ENCODE measurements around the gene CBX7.
"Not testable (repeated sequence)": the region's sequence is repeated elsewhere in the genome, so short reads cannot be mapped to it uniquely, and the experiment has no call there.

The CBX7 gene

DNA sequence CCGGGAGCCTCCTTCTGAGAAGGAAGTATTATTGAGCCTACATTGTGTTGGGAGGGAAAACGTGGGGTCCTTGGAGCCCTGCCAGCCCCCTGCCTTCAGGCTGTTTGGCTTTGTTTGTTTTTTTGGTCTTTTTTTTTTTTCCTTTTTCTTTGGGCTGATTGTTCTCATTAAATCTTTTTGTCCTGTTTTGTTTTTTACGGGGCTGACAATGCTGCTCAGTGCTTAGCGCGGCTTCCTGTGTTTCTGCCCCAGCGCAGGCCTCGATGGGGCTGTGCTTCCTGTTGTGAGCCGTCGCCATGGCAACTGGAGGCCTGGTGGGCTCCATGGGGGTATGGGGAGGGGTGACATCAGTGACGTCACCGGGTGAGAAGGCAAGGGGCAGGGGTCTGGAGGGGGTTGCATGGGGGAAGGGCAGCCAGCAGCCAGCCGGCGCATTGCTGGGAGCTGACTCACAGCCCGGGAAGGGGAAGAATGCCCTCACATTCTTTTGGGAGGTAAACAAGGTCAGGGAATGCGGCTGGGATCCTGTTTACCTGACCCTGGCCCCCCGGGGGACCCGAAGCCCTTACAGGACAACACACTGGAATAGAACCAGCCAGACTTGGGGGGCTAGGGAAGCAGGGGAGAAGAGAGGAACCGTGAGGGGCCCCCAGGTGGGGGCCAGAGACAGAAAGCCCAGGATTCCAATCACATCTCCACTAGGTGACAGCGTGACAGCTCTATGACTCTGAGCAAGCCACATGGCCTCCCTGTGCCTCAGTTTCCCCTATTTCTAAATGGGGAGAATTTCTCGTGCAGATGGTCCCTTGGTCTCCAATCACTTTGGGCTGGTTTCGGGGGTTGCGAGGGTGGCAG lies 22.2 kb upstream of the CBX7 start:
- peak; percentile 80 for DNase-seq (ENCODE audit: low spot score)

DNA sequence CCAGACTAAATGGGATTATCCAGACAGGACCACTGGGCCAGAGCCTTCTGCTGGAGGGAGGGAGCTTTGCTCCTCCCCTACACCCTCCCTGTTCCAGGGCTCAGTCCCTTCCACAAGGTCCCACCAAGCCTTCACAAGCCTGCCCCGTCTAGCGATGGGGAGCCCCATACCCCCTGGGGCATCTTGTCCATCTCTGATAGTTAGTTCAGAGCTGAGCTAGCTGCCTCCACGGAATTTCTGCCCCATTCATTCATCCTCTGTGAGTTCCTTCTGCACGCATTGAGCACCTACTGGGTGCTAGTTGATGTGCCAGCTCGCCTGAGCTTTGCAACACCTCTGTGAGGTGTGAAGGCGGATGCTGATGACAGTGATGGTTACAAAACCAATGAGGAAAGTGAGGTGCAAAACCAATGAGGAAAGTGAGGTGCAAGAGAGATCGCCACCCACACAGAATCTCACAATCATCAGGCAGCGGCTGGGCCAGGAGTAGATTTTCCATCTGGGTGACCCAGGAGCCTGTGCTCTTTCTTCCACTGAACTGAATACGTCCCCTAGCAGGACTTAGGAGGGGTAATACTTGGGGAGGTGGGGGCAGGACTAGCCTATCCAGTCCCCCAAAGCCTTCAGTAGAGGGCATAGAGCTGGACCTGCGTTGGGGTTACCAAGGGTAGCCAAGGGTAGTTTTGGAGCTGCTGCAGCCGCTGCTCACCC lies 21.5 kb upstream of the CBX7 start:
- DNase-seq (ENCODE audit: low spot score), result peak; percentile 63

DNA sequence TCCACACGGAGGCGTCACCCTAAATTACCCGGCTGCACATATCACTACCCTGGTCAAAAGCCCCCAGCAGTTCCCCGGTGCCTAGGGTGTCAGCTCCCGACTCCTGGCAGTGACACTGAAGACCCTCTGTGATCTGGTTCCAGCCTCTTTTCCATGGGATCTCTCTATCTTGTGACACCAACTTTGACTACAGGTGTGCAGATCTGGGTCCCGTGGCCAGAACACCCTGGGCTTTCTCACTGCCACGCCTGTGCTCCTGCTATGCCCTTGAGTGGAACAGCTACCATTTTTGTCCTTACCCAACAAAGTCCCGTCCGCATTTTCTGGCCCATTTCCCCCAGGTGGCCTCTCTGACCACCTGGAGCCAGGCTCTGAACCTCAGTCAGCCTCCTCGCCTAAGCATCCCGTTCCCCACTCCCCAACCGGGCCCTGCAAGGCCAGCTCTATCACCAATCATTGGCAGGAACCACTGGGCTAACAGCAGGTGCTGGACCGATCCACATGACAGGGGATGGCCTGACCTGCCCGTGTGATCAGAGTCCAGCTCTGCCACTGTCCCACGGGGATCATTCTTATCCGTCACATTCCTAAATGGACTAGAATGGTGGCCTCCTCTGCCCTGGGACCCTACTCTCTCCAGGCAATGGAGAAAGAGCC lies 20.7 kb upstream of the CBX7 start:
- no peak for DNase-seq (ENCODE audit: low spot score)

DNA sequence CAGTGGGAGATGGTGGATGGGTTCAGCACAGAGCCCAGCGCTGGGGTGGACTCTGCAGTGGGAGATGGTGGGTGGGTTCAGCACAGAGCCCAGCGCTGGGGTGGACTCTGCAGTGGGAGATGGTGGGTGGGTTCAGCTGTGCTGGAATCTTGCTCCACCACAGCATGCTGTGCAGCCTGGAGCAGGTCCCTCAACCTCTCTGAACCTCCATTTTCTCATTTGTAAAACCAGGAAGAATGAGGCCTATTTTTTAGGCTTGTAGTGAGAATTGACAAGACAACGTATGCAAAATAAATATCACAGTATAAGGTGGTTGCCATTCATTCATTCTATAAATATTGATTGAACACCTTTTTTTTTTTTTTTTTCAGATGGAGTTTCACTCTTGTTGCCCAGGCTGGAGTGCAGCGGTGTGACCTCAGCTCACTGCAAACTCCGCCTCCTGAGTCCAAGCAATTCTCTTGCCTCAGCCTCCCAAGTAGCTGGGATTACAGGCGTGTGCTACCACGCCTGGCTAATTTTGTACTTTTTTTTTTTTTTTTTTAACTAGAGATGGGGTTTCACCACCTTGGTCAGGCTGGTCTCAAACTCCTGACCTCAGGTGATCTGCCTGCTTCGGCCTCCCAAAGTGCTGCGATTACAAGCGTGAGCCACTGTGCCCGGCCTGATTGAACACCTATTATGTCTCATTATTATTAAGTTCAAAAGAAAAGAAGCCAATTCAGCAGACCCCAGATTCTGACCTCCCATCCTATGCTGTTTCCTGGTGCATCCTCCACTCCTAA lies 20.0 kb upstream of the CBX7 start:
- not testable (repeated sequence) for DNase-seq (ENCODE audit: low spot score)

DNA sequence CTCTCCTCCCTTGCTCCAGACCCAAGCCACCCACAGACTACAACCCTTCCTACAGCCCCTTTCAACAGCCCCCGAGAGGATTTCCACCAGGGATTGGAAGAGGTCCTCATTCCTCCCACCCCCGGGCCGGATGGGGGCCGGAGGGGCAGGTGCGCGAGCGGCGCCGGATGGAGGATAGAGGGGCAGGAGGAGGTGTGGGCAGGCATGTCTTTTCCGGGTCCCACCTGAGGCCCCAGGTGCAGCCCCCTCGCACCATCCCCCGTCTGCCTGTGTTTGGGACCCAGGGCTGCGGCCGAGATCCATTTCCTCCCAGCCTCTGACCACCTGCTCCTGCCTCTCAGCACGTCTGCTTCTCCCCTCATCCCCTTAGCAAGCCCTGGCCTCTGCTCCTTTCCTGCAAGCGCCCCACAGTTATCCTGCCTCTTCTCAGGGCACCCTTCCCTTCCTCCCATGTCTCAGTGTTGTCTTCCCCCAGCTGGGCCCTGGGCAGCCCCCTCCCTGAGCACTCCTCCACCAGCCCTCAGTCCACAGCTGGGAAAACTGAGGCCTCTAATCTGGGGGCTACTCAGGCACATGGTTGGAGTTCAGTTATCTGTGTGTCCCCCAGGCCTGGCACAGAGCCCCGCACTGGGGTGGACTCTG lies 19.3 kb upstream of the CBX7 start:
- DNase-seq (ENCODE audit: low spot score), result no peak

DNA sequence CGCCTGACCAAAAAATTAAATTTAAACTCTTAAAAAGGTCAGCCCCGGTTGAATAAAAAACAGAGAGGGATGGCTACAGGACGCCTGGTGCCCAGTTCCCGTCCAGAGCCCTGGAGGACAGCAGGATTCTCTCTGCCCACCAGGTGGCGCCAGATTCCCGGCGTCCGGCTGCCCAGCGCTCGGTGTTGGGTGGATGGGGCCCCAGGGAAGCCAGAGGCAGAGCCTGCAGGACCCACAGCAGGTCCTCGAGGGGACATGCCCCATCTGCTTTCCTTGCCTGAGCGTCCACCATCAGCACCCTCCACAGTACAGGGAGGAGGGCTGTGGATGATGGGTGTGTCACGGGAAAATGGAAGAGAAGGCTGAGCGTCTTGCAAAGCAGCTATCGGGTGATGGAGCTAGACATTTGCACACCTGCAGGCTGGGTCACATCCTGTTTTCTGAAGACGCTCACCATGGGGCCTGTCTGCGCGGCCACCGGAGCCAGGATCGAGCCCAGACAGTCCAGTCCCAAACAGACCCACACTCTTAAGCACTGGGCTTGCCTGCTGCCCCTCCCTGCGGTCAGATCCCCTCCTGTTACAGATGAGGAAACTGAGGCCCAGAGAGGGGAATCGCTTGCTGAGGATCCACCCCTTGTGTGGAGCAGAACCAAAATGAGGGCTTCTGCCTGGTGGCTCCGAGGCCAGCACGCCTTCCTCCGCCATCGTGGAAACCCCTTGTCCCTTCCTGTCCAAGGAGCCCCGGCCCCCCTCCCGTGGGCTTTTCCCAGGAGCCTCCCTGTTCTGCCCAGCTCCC lies 18.5 kb upstream of the CBX7 start:
- peak; percentile 83 for DNase-seq (ENCODE audit: low spot score)

DNA sequence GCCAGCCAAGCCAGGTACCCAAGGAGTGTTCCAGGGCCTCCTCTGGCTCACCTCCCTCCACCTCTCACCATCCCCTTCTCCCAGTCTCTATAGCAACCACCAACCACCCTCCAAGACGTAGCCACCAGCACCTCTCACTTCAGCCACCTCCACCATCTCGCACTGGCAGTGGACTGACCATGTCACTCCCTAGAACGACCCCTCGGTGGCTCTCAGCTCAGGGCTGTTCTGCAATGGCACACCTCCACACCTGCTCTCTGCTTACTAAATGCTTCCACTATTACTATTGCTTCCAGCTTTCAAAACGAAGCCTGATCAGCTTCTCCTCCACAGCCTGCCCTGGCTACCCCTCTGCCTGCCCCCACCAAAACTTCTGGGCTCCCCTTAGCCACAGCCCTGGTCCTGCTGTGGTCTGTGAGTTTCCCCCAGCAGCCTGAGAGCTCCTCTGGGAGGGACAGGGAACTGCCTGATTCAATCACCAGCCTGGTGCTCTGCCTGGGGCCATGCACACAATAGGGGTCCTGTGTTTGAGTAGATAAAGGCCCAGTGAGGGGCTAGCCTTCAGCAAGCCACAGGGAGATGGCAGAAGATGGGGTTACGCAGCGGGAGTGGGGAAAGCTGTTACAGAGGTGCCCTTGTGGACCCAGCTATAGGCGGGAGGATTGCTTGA lies 17.5 kb upstream of the CBX7 start:
- DNase-seq (ENCODE audit: low spot score), result no peak

DNA sequence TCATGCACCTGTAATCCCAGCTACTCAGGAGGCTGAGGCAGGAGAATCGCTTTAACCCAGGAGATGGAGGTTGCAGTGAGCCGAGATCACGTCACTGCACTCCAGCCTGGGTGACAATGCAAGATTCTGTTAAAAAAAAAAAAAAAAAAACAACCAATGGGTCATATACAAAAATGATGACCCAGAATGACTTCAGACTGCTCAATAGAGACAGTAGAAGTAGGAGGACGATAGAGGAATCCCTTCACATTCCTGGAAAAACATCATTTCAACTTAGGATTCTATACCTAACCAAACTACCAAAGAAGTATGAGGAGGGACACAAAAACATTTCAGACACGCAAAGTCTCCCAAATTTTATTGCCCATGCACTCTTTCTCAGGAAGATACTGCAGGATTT lies 14.1 kb upstream of the CBX7 start:
- no peak for DNase-seq (ENCODE audit: low spot score)

DNA sequence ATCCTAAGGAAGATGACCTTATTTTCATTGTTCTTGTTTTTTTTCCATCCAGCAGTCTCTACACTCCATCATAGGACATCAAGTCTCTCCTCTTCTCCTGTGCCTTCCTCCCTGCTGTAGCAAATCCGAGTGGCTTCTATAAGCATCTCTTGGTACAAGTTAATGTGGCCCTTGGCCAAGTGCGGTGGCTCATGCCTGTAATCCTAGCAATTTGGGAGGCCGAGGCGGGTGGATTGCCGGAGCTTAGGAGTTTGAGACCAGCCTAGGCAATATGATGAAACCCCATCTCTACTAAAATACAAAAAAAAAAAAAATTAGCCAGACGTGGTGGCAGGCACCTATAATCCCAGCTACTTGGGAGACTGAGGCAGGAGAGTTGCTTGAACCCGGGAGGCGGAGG lies 3.6 kb upstream of the CBX7 start:
- not testable (repeated sequence) for DNase-seq (ENCODE audit: low spot score)

DNA sequence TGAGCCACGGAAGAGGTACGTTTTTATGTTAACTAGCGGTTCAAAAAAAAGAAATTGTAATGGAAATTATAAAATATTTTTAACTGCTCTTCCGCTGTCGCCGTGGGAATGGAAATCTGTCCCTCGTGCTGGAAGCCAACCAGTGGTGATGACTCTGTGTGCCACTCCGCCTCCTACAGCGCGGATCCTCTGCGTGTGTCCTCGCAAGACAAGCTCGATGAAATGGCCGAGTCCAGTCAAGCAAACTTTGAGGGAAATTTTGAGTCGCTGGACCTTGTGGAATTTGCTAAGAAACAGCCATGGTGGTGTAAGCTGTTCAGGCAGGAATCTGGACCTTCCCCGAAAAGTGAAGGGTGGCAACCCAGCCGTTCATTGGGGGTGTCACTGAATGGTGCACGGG lies 2.9 kb upstream of the CBX7 start:
- DNase-seq (ENCODE audit: low spot score), result no peak

DNA sequence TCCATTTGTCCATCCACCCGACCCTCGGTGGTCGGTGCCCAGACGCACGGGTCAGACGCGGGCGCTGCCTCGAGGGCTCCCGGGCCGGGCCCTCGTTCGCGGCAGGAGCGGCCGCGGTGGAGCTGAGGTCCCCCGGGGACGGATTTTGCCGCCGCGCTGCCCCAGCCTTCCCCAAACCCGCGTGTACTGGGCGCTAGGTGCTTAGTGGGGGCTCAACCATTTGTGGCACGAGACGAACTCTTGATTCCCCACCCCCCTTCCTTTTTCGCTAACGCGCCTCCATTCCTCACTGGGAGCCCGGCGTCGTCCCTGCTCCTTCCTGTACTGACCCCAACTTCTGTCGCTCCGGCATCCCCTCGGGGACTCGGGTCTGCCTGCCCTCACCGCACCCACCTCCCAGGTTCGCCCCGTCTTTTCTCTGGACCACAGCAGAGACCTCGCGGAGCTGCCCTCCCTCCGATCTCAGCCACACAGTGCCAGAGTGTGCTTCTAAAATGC lies 789 bp upstream of the CBX7 start:
- no peak for DNase-seq (ENCODE audit: low spot score)

DNA sequence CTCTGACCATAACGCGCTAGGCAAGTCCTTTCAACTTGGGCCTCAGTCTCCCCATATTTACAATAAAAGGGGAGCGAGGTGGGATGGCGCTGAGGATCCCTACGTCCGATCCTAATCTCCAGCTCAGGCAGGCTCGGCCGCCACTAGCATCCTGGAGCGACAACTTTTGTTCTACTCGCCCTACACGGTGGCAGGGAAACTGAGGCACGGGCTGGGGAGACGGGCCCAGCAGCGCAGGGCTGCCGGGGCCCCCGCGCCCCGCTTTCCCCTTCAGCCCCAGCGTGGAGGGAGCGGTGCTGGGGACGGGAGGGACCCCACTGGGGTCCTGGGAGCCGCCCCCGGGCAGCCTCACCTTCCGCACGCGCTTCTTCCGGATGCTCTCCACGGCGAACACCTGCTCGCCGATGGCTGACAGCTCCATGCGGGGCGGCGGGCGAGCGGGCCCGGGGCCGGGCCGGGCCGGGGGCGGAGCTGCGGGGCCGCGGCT lies 413 bp downstream of the CBX7 start:
- no peak for DNase-seq (ENCODE audit: low spot score)

DNA sequence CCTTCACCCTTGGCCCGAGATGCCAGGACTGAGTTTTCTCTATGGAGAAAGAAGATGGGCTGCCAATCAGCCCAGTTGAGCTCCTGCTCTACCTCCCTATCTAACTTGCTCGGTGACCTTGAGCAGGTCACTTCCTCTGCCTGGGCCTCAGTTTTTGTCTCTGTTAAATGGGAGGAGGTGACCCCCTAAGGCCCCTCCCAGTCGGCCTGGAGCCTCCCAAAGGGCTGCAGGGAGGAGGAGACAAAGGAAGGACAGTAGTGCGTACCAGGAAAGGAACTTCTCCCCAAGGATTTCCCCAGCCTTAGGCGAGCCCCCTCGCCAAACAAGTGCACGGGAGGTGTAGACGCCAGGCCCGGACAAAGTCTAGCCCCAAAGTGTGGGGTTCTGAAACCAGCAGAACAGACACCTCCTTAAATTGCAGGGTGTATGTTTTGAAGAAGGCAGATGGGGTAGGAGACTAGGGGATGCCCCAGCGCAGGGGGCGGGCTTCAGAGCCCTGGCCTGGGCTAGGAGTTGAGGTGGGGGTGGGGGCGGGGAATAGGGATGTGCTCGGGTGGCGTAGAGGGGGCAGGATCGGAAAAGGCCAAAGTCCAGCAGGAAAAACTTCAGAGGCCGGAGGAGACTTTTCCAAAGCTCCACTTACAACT lies 1.0 kb downstream of the CBX7 start:
- DNase-seq (ENCODE audit: low spot score), result no peak

DNA sequence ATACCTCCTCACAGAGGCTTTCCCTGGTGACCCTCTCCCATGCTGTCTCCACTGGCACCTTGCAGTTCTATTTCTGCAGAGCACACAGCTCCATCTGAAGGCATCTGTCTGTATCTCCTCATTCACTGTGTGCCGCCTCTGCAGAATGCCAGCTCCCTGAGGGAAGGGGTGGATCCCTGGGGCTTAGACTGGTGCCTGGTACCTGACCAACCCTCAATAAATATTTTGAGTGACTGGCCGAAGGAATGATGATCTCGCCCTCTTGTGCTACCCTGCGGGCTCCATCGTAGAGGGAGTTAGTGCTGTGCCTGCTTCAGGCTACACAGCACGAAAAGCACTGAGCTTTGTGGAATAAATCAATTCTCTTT lies 1.6 kb downstream of the CBX7 start:
- no peak for DNase-seq (ENCODE audit: low spot score)

DNA sequence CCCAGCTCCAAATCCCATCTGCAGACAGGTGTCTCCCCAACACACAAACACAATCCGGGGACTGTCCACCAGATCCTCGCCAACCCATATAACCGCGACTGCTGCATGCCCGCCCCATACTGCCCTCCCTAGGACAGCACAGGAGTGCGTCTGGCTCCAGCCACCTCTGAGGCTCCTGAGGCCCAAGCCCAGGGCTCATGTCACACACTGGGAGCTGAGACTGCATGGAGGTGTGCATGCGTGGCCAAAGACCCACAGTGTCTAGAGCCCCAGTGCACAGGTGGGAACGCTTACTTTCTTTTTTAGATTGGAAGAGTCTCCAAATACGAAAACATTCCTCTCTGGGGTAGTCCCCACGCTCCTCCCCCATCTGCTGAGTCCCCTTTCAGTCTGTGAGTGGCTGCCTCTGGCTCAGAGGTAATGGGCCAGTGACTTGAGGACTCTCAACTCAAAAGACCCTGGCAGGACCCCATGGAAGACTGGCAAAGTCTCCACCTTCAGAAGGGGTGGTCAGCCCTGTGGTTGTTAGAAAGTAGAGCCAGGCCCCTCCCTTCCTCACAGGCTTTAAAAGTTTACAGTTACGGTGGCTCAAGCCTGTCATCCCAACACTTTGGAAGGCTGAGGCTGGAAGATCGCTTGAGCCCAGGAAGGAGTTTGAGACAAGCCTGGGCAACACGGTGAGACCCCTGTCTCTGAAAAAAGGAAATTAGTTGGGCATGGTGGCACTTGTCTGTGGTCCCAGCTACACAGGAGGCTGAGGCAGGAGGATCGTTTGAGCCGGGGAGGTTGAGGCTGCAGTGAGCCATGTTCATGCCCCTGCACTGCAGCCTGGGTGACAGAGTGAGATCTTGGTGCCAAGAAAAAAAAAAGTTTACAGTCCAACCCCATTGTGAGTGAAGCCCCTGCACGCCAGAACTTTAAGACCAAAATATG lies 2.3 kb downstream of the CBX7 start:
- no peak for DNase-seq (ENCODE audit: low spot score)

DNA sequence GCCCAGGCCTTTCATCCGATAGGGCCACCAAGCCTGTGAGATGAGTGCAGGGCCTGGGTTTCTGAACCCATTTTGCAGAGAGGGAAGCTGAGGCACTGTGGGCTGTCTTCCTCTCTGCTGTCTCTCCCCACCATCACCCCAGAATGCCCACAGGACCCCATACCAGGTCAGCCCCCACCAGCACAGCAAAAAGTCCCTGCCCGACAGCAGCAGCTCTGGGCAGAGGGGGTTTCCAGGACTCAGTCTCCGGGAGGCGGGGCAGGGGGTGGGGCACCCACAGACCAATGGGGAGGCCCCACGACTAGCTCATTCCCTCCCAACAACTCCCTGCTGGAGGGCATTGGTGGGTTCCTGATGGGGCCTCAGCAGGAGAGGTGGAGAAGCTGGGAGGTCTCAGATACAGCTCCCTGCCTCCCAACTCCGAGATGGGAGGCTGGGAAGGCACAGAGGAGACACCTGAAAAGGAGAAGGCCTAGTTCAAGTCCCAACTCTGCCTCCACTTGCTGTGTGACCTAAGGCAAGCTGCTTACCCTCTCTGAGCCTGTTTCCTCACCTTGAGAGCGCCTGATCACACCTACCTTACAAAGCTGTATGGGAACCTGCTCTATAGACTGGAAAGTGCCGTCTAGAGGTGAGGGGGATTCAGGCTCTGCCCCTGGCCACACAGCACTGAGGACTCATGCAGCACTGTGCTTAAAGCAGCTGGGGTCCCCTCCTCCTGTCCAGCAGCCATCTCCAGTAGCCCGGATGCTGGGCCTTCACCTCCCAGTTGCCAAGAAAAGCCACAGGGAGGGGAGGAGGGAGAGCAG lies 3.5 kb downstream of the CBX7 start:
- peak; percentile 75 for DNase-seq (ENCODE audit: low spot score)

DNA sequence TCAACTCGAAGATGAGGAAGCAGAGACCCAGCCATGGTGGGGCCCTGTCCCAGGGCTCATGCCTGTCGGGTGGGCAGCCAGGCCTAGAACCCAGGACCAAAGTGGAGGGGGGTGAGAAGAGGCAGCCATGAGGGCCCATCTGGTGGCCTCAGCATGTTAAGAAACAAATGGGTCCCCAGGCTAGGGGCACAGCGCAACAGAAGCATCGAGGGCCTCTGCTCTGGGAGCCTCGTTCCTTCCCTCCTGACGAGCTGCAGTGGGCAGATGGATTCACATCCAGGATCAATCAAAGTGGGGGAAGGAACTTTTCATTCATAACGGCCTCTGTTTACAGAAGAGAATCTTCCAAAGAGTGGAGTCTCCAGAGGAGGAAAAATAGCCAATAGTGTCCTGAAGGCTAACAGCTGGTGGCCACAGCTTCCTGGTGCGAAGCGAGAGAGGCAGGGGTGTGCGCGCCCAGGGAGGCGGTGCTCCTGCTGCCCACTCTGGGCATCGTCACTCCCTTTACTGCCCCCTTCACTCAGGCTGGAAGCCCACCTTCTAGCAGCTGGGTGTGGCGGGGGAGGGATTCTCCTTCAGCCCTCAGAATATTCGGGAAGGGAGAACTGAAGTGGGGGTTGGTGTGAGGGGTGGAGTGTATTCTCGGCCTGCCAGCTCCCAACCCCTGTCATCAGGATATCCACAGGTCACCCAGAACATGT lies 4.3 kb downstream of the CBX7 start:
- no peak for DNase-seq (ENCODE audit: low spot score)

Measured in CD4-positive, alpha-beta T cell treated with Interleukin-6 at 100 ng/mL for 8 hours (primary cell).